HL-60 (cell line): ENCODE results near the gene EOMES.

Source experiments
- DNase-seq, 2 experiments: peaks; one replicate each; pipeline ENCODE4 v3.0.0-alpha.2; 2010 to 2020; ENCODE audit warnings: low read depth in 1 of 2, low spot score in 1 of 2
- H3K27ac ChIP-seq: fragments of 250-450 bp; sonication (Bioruptor Pico); replicated peaks from 2 replicates; pipeline ENCODE4 v1.5.1; 2020; ENCODE audit warnings: mild to moderate bottlenecking, moderate library complexity
- H3K27me3 ChIP-seq: fragments of 250-450 bp; sonication (Bioruptor Pico); 2 replicates; pipeline ENCODE4 v1.5.1; 2021; ENCODE audit warnings: mild to moderate bottlenecking, moderate library complexity; ENCODE audit not compliant: insufficient read depth, poor library complexity, severe bottlenecking
- H3K4me3 ChIP-seq: replicated peaks from 2 replicates; pipeline ENCODE4 v1.5.1; 2011; ENCODE audit warnings: mild to moderate bottlenecking, control low read depth, low read length; ENCODE audit not compliant: insufficient read depth
- CTCF ChIP-seq: IDR thresholded peaks from one replicate; pipeline ENCODE4 v1.5.1; 2011; ENCODE audit warnings: low read length, control low read depth, inconsistent platforms; ENCODE audit not compliant: insufficient read depth
- GABPA ChIP-seq: IDR thresholded peaks from 2 replicates; pipeline ENCODE4 v1.6.1; 2012; ENCODE audit warnings: low read depth
- POLR2AphosphoS5 ChIP-seq: IDR thresholded peaks from 2 replicates; pipeline ENCODE4 v1.6.1; 2012; ENCODE audit warnings: low read depth
- REST ChIP-seq: IDR thresholded peaks from 2 replicates; pipeline ENCODE4 v1.6.1; 2012; ENCODE audit warnings: low read depth; ENCODE audit not compliant: insufficient replicate concordance
- SPI1 ChIP-seq: IDR thresholded peaks from 2 replicates; pipeline ENCODE4 v1.6.1; 2012; ENCODE audit warnings: low read depth, mild to moderate bottlenecking, borderline replicate concordance

The EOMES gene

GRCh38 chr3:27678234-27678633 is 43.9 kb downstream of the EOMES start:
- Histone ChIP-seq H3K27me3 (no peaks in the 10 kb centered on the region), H3K27ac (no peak overlapping the region), H3K4me3 (no peak overlapping the region)
- DNase-seq: no peak
- TF ChIP-seq REST (no peak), POLR2AphosphoS5 (no peak), GABPA (no peak), SPI1 (no peak), CTCF (no peak)

- TF ChIP-seq CTCF (no peak), POLR2AphosphoS5 (no peak), REST (no peak), GABPA (no peak), SPI1 (no peak)
- no peak overlapping the region for H3K27ac ChIP-seq
- no peak for DNase-seq
Observed at GRCh38 chr3:27677565-27677964, 44.6 kb downstream of the EOMES start.

GRCh38 chr3:27675287-27675686 is 46.8 kb downstream of the EOMES start:
- no peak overlapping the region for H3K27ac ChIP-seq
- DNase-seq: no peak
- H3K27me3 ChIP-seq: no peaks in the 10 kb centered on the region
- no peak overlapping the region for H3K4me3 ChIP-seq
- TF ChIP-seq SPI1 (no peak), GABPA (no peak), REST (no peak), POLR2AphosphoS5 (no peak), CTCF (no peak)

More at GRCh38 chr3:27677565-27677964, 44.6 kb downstream of the EOMES start:
- Histone ChIP-seq H3K4me3 (no peak overlapping the region), H3K27me3 (no peaks in the 10 kb centered on the region)
